Large intestine (tissue), 3 donors: Measurements from ENCODE around the gene DCLK3. TPM values are rescaled to one million over a fixed set of nuclear protein-coding genes. Genes with fewer than 3 reads are reported as not detected.

Source experiments
- DNase-seq, 2 donors: peaks; one replicate each; pipeline versions ENCODE4 v3.0.0 to v3.0.0-alpha.2; 2013
- H3K27ac ChIP-seq: one replicate; pipeline ENCODE4 v1.5.1; 2013; ENCODE audit warnings: low read length
- H3K27me3 ChIP-seq: 2 replicates; pipeline ENCODE4 v1.6.1; 2013; ENCODE audit warnings: low read length; ENCODE audit not compliant: control insufficient read depth, insufficient read depth
- H3K36me3 ChIP-seq: 2 replicates; pipeline ENCODE4 v1.6.1; 2013; ENCODE audit warnings: low read length; ENCODE audit not compliant: control insufficient read depth, insufficient read depth
- H3K4me1 ChIP-seq: one replicate; pipeline ENCODE4 v1.6.1; 2013; ENCODE audit warnings: low read length; ENCODE audit not compliant: control insufficient read depth, insufficient read depth
- H3K4me3 ChIP-seq: one replicate; pipeline ENCODE4 v1.5.1; 2013; ENCODE audit warnings: low read length
- H3K9me3 ChIP-seq: one replicate; pipeline ENCODE4 v1.6.1; 2013; ENCODE audit warnings: mild to moderate bottlenecking, low read depth, low read length, moderate library complexity; ENCODE audit not compliant: control insufficient read depth
- WGBS: methylation state at CpG from one replicate; pipeline ENCODE4 v1.1.5; 2013; ENCODE audit warnings: low lambda C conversion rate; ENCODE audit not compliant: insufficient coverage; 5-methylcytosine and 5-hydroxymethylcytosine counted together
- polyA plus RNA-seq: library from polyadenylated mRNA; unstranded; fragments of 120-200 nt; gene quantifications from one replicate; pipeline ENCODE4 v1.2.1, GENCODE V29; 2013

Gene DCLK3
- polyA plus RNA-seq, 1 donor, result 1.0 TPM

- H3K27me3 ChIP-seq, result peaks cover 68% of the 10 kb centered on the region
Observed at GRCh38 chr3:36765104-36765503, 751 bp upstream of the DCLK3 start.

GRCh38 chr3:36764704-36765038 lies 318 bp upstream of the DCLK3 start:
- no peaks in the 10 kb centered on the region for H3K9me3 ChIP-seq
- no CpG with 5 or more reads among the region's 10 CpGs for WGBS
- H3K4me3 ChIP-seq, result no peak overlapping the region
- H3K36me3 ChIP-seq, result no peaks in the 10 kb centered on the region
- no peak overlapping the region for H3K27ac ChIP-seq
- no peaks in the 10 kb centered on the region for H3K4me1 ChIP-seq
- peaks cover 69% of the 10 kb centered on the region for H3K27me3 ChIP-seq
- DNase-seq, result peak in 1 of 2 donors; percentile 20

More at GRCh38 chr3:36765104-36765503, 751 bp upstream of the DCLK3 start:
- no peaks in the 10 kb centered on the region for H3K4me1 ChIP-seq
- DNase-seq, result no peak
- no peak overlapping the region for H3K27ac ChIP-seq
- no peaks in the 10 kb centered on the region for H3K9me3 ChIP-seq
- H3K4me3 ChIP-seq, result no peak overlapping the region
- H3K36me3 ChIP-seq, result no peaks in the 10 kb centered on the region
- no CpG with 5 or more reads among the region's 7 CpGs for WGBS

- no CpG with 5 or more reads among the region's 10 CpGs for WGBS
- no peaks in the 10 kb centered on the region for H3K4me1 ChIP-seq
- H3K4me3 ChIP-seq, result peak overlapping the region; percentile 26
- H3K27me3 ChIP-seq, result peaks cover 73% of the 10 kb centered on the region
- no peak for DNase-seq
- H3K9me3 ChIP-seq, result no peaks in the 10 kb centered on the region
- H3K36me3 ChIP-seq, result no peaks in the 10 kb centered on the region
- H3K27ac ChIP-seq, result no peak overlapping the region
Observed at GRCh38 chr3:36762918-36763849, 1.2 kb downstream of the DCLK3 start.

- DNase-seq, result no peak
- no peaks in the 10 kb centered on the region for H3K36me3 ChIP-seq
- no peaks in the 10 kb centered on the region for H3K4me1 ChIP-seq
- WGBS, result no CpG with 5 or more reads among the region's 3 CpGs
- H3K9me3 ChIP-seq, result no peaks in the 10 kb centered on the region
- H3K27me3 ChIP-seq, result peaks cover 72% of the 10 kb centered on the region
- H3K27ac ChIP-seq, result no peak overlapping the region
- H3K4me3 ChIP-seq, result no peak overlapping the region
Observed at GRCh38 chr3:36761779-36762178, 2.6 kb downstream of the DCLK3 start.

- WGBS, result no CpG with 5 or more reads among the region's 1 CpG
- Histone ChIP-seq H3K4me1 (no peaks in the 10 kb centered on the region), H3K4me3 (no peak overlapping the region), H3K9me3 (no peaks in the 10 kb centered on the region), H3K27ac (no peak overlapping the region), H3K27me3 (peaks cover 35% of the 10 kb centered on the region), H3K36me3 (no peaks in the 10 kb centered on the region)
- DNase-seq, result no peak
Observed at GRCh38 chr3:36756269-36756668, 8.1 kb downstream of the DCLK3 start.

GRCh38 chr3:36751326-36751725 lies 13.0 kb downstream of the DCLK3 start:
- H3K4me1 ChIP-seq, result peaks cover 2% of the 10 kb centered on the region
- WGBS, result no CpG with 5 or more reads among the region's 1 CpG
- H3K4me3 ChIP-seq, result no peak overlapping the region
- H3K9me3 ChIP-seq, result no peaks in the 10 kb centered on the region
- H3K36me3 ChIP-seq, result no peaks in the 10 kb centered on the region
- no peak for DNase-seq
- no peak overlapping the region for H3K27ac ChIP-seq
- H3K27me3 ChIP-seq, result peaks cover 6% of the 10 kb centered on the region

GRCh38 chr3:36750737-36751136 lies 13.6 kb downstream of the DCLK3 start:
- Histone ChIP-seq H3K4me3 (no peak overlapping the region), H3K4me1 (peaks cover 3% of the 10 kb centered on the region), H3K27me3 (peaks cover 3% of the 10 kb centered on the region), H3K9me3 (no peaks in the 10 kb centered on the region), H3K36me3 (no peaks in the 10 kb centered on the region), H3K27ac (no peak overlapping the region)
- no peak for DNase-seq
- no CpG with 5 or more reads among the region's 6 CpGs for WGBS

GRCh38 chr3:36744763-36745162 lies 19.6 kb downstream of the DCLK3 start:
- Histone ChIP-seq H3K36me3 (no peaks in the 10 kb centered on the region), H3K27ac (no peak overlapping the region), H3K4me3 (no peak overlapping the region), H3K9me3 (no peaks in the 10 kb centered on the region), H3K4me1 (peaks cover 3% of the 10 kb centered on the region), H3K27me3 (peaks cover 6% of the 10 kb centered on the region)
- no CpG with 5 or more reads among the region's 6 CpGs for WGBS
- DNase-seq, result no peak

- WGBS, result no CpG with 5 or more reads among the region's 2 CpGs
- Histone ChIP-seq H3K36me3 (no peaks in the 10 kb centered on the region), H3K4me1 (peaks cover 3% of the 10 kb centered on the region), H3K27me3 (peaks cover 6% of the 10 kb centered on the region), H3K4me3 (no peak overlapping the region), H3K27ac (no peak overlapping the region), H3K9me3 (no peaks in the 10 kb centered on the region)
- DNase-seq, result no peak
Observed at GRCh38 chr3:36743826-36744225, 20.5 kb downstream of the DCLK3 start.

- no CpG with 5 or more reads among the region's 2 CpGs for WGBS
- no peak overlapping the region for H3K27ac ChIP-seq
- H3K9me3 ChIP-seq, result no peaks in the 10 kb centered on the region
- no peak overlapping the region for H3K4me3 ChIP-seq
- no peaks in the 10 kb centered on the region for H3K36me3 ChIP-seq
- peaks cover 6% of the 10 kb centered on the region for H3K27me3 ChIP-seq
- H3K4me1 ChIP-seq, result peaks cover under 1% of the 10 kb centered on the region
- DNase-seq, result no peak
Observed at GRCh38 chr3:36741285-36741684, 23.1 kb downstream of the DCLK3 start.

- Histone ChIP-seq H3K4me3 (no peak overlapping the region), H3K27ac (no peak overlapping the region), H3K4me1 (no peaks in the 10 kb centered on the region), H3K36me3 (no peaks in the 10 kb centered on the region), H3K9me3 (no peaks in the 10 kb centered on the region), H3K27me3 (peaks cover 6% of the 10 kb centered on the region)
- WGBS, result 100% methylated on average over 1 of the region's 2 CpGs
- DNase-seq, result no peak
Observed at GRCh38 chr3:36740787-36741186, 23.6 kb downstream of the DCLK3 start.
